Lower lobe of right lung (tissue), 2 donors: ENCODE results near the gene CECR2. TPM values are rescaled to one million over a fixed set of nuclear protein-coding genes. Genes with fewer than 3 reads are reported as not detected.

ENCODE experiments used
- ATAC-seq, 2 donors: fragments of 200-7000 bp; cut with Tn5 transposase; one replicate each; pipeline ENCODE4 v1.9.1; 2020 to 2022; ENCODE audit warnings: mild to moderate bottlenecking in 2 of 2, moderate library complexity in 2 of 2
- DNase-seq: peaks from one replicate; pipeline ENCODE4 v3.0.0-alpha.2; 2020
- H3K27ac ChIP-seq: fragments of 200-600 bp; one replicate; pipeline ENCODE4 v1.8.0; 2022
- H3K27me3 ChIP-seq: fragments of 200-600 bp; one replicate; pipeline ENCODE4 v1.8.0; 2022; ENCODE audit warnings: low read depth
- H3K36me3 ChIP-seq: fragments of 200-600 bp; one replicate; pipeline ENCODE4 v1.8.0; 2022; ENCODE audit warnings: mild to moderate bottlenecking
- H3K4me1 ChIP-seq: fragments of 200-600 bp; one replicate; pipeline ENCODE4 v1.8.0; 2022
- H3K4me3 ChIP-seq: fragments of 200-600 bp; one replicate; pipeline ENCODE4 v1.8.0; 2022; ENCODE audit warnings: mild to moderate bottlenecking
- H3K9me3 ChIP-seq: fragments of 200-600 bp; one replicate; pipeline ENCODE4 v1.8.0; 2022
- intact Hi-C: fragments of 100-400 bp; cut with DNase I; formaldehyde crosslinking; loops from one replicate; pipeline ENCODE4 v1.11.0; 2022
- total RNA-seq: library from RNA; stranded (reverse); fragmentation: NEBNext Ultra II Directional; extraction: Animal tissue kit (Norgen Biotek cat#: 25700); gene quantifications from one replicate; pipeline ENCODE4 v1.2.1, GENCODE V29; 2021
- TF ChIP-seq, protein P1 (sequence below): fragments of 200-600 bp; IDR thresholded peaks from one replicate; pipeline ENCODE4 v1.8.0; 2022; ENCODE audit warnings: antibody characterized with exemption, mild to moderate bottlenecking
- donor health status: DM: no; HTN: yes; CAD: no; lungs with severe emphysema.

Gene CECR2
- total RNA-seq, 1 donor from 2014 or later = 10.9 TPM

DNA sequence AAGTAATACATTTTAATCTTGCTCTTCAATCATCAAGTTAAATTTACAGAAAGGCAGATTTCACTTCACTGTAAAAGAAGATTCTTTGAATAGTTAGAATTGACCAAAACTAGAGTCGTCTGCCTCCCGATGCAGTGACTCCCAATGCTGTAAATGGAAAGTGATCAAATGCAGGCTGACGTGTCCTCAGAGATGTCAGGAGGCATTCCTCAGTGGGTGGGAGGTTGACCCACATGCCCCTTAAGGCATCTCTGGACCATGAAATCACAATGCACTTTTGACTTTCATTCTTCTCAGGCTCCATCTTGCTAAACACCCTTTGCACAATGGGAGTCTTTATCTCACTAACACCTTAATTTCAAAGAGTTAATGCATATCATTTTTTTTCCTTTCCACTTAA lies 19.0 kb upstream of the CECR2 start:
- Histone ChIP-seq H3K36me3 (no peaks in the 10 kb centered on the region), H3K9me3 (no peaks in the 10 kb centered on the region), H3K4me3 (no peak overlapping the region), H3K4me1 (no peaks in the 10 kb centered on the region), H3K27me3 (no peaks in the 10 kb centered on the region), H3K27ac (no peak overlapping the region)
- no peak for DNase-seq
- intact Hi-C loops = no loop called here
- ATAC-seq = no peak
- TF ChIP-seq, protein P1, sequence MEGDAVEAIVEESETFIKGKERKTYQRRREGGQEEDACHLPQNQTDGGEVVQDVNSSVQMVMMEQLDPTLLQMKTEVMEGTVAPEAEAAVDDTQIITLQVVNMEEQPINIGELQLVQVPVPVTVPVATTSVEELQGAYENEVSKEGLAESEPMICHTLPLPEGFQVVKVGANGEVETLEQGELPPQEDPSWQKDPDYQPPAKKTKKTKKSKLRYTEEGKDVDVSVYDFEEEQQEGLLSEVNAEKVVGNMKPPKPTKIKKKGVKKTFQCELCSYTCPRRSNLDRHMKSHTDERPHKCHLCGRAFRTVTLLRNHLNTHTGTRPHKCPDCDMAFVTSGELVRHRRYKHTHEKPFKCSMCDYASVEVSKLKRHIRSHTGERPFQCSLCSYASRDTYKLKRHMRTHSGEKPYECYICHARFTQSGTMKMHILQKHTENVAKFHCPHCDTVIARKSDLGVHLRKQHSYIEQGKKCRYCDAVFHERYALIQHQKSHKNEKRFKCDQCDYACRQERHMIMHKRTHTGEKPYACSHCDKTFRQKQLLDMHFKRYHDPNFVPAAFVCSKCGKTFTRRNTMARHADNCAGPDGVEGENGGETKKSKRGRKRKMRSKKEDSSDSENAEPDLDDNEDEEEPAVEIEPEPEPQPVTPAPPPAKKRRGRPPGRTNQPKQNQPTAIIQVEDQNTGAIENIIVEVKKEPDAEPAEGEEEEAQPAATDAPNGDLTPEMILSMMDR = no peak

DNA sequence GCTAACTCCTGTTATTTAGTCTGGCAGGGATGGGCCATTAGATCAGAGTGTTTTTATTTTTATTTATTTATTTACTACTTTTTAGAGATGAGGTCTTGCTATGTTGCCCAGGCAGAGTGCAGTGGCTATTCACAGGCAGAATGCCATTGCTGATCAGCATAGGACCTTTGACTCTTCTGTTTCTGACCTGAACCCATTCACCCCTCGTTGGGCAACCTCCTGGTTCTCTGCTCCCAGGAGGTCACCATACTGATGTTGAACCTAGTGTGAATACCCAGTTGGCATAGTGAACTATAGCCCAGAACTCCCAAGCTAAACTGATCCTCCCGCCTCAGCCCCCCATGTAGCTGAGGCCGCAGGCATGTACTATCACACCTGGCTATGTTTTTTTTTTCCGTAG lies 16.5 kb upstream of the CECR2 start:
- Histone ChIP-seq H3K4me3 (no peak overlapping the region), H3K27ac (no peak overlapping the region), H3K4me1 (no peaks in the 10 kb centered on the region), H3K27me3 (no peaks in the 10 kb centered on the region), H3K36me3 (no peaks in the 10 kb centered on the region), H3K9me3 (no peaks in the 10 kb centered on the region)
- intact Hi-C loops = no loop called here
- TF ChIP-seq, protein P1 = no peak
- ATAC-seq (no peak), DNase-seq (no peak)

GRCh38 chr22:17357688-17358087 lies 11.6 kb upstream of the CECR2 start:
- intact Hi-C loops = no loop called here
- Histone ChIP-seq H3K9me3 (no peaks in the 10 kb centered on the region), H3K4me3 (no peak overlapping the region), H3K27ac (no peak overlapping the region), H3K4me1 (no peaks in the 10 kb centered on the region), H3K27me3 (no peaks in the 10 kb centered on the region), H3K36me3 (no peaks in the 10 kb centered on the region)
- no peak for DNase-seq
- TF ChIP-seq, protein P1 = no peak
- ATAC-seq = no peak

GRCh38 chr22:17358415-17358814 lies 10.8 kb upstream of the CECR2 start:
- H3K27ac ChIP-seq = no peak overlapping the region
- no peak for DNase-seq
- no peaks in the 10 kb centered on the region for H3K4me1 ChIP-seq
- no peak overlapping the region for H3K4me3 ChIP-seq
- intact Hi-C loops = no loop called here
- H3K27me3 ChIP-seq = no peaks in the 10 kb centered on the region
- H3K36me3 ChIP-seq = no peaks in the 10 kb centered on the region
- no peaks in the 10 kb centered on the region for H3K9me3 ChIP-seq
- no peak for ATAC-seq
- TF ChIP-seq, protein P1 = no peak

- Histone ChIP-seq H3K36me3 (no peaks in the 10 kb centered on the region), H3K27ac (no peak overlapping the region), H3K4me1 (no peaks in the 10 kb centered on the region), H3K27me3 (no peaks in the 10 kb centered on the region), H3K4me3 (no peak overlapping the region), H3K9me3 (no peaks in the 10 kb centered on the region)
- TF ChIP-seq, protein P1 = no peak
- no peak for DNase-seq
- ATAC-seq = no peak
- intact Hi-C loops = no loop called here
These were observed 9.8 kb upstream of the CECR2 start for GRCh38 chr22:17359501-17359900.

- ATAC-seq = no peak
These were observed 2.9 kb upstream of the CECR2 start for GRCh38 chr22:17366329-17366728.

More at GRCh38 chr22:17366329-17366728, 2.9 kb upstream of the CECR2 start:
- H3K9me3 ChIP-seq = no peaks in the 10 kb centered on the region
- intact Hi-C loops = no loop called here
- no peak overlapping the region for H3K4me3 ChIP-seq
- no peak for DNase-seq
- peaks cover 12% of the 10 kb centered on the region for H3K4me1 ChIP-seq
- peaks cover 11% of the 10 kb centered on the region for H3K27me3 ChIP-seq
- TF ChIP-seq, protein P1 = no peak
- no peak overlapping the region for H3K27ac ChIP-seq
- no peaks in the 10 kb centered on the region for H3K36me3 ChIP-seq
